NCI-H146 treated with DMSO at 0.1 percent for 48 hours (cell line): ENCODE results near the gene ZAR1.
"Not testable (repeated sequence)": the region's sequence is repeated elsewhere in the genome, so short reads cannot be mapped to it uniquely, and the experiment has no call there.

Experiments used
- DNase-seq: peaks from one replicate; lab custom pipeline; 2025; ENCODE audit not compliant: unreplicated experiment; lab: John Stamatoyannopoulos, UW

The ZAR1 gene

GRCh38 chr4:48490012-48490679 is at the start of gene ZAR1:
Gene ZAR1 (plus strand): TSS chr4:48490252. CDS start chr4:48490292, 40 bp downstream.
- peak; percentile 7 for DNase-seq

- not testable (repeated sequence) for DNase-seq
Measured at GRCh38 chr4:48440914-48441313, 49.1 kb upstream of the ZAR1 start.

- no peak for DNase-seq
Measured at GRCh38 chr4:48445704-48446103, 44.3 kb upstream of the ZAR1 start.

- no peak for DNase-seq
Measured at GRCh38 chr4:48446642-48447041, 43.4 kb upstream of the ZAR1 start.

- no peak for DNase-seq
Measured at GRCh38 chr4:48449151-48449550, 40.9 kb upstream of the ZAR1 start.

GRCh38 chr4:48450740-48451139 is 39.3 kb upstream of the ZAR1 start:
- DNase-seq: no peak

GRCh38 chr4:48451656-48452055 is 38.4 kb upstream of the ZAR1 start:
- DNase-seq: not testable (repeated sequence)

GRCh38 chr4:48454591-48454990 is 35.5 kb upstream of the ZAR1 start:
- DNase-seq: no peak

GRCh38 chr4:48461000-48461399 is 29.1 kb upstream of the ZAR1 start:
- DNase-seq: no peak

- no peak for DNase-seq
Measured at GRCh38 chr4:48462363-48462762, 27.7 kb upstream of the ZAR1 start.

- no peak for DNase-seq
Measured at GRCh38 chr4:48467442-48467841, 22.6 kb upstream of the ZAR1 start.

GRCh38 chr4:48467891-48468290 is 22.2 kb upstream of the ZAR1 start:
- DNase-seq: no peak

GRCh38 chr4:48470137-48470536 is 19.9 kb upstream of the ZAR1 start:
- no peak for DNase-seq

GRCh38 chr4:48470570-48470969 is 19.5 kb upstream of the ZAR1 start:
- no peak for DNase-seq

GRCh38 chr4:48472794-48473193 is 17.3 kb upstream of the ZAR1 start:
- DNase-seq: no peak

- no peak for DNase-seq
Measured at GRCh38 chr4:48475770-48476169, 14.3 kb upstream of the ZAR1 start.

- DNase-seq: no peak
Measured at GRCh38 chr4:48478273-48478672, 11.8 kb upstream of the ZAR1 start.

GRCh38 chr4:48481581-48481980 is 8.5 kb upstream of the ZAR1 start:
- DNase-seq: no peak

GRCh38 chr4:48483006-48483776 is 6.9 kb upstream of the ZAR1 start, which contains the start of gene SLC10A4:
Gene SLC10A4 (plus strand): TSS chr4:48483343. CDS start chr4:48483562, 219 bp downstream.
- peak; percentile 45 for DNase-seq

- DNase-seq: no peak
Measured at GRCh38 chr4:48483777-48484493, 6.1 kb upstream of the ZAR1 start.

- no peak for DNase-seq
Measured at GRCh38 chr4:48484494-48485168, 5.4 kb upstream of the ZAR1 start.
